Memory B cell (primary cell): ENCODE results near the gene LMO4.

ENCODE experiments used
- ATAC-seq: fragments of 150-1000 bp; cut with Tn5 transposase; 2 replicates; pipeline ENCODE4 v1.10.0; 2021; ENCODE audit warnings: low read depth, mild to moderate bottlenecking, moderate library complexity
- DNase-seq, 2 donors: peaks; one replicate each; pipeline ENCODE4 v3.0.0; 2022; ENCODE audit warnings: low spot score in 2 of 2
- H3K27ac Mint-ChIP-seq: one replicate; pipeline ENCODE4 v1.8.0; 2022; ENCODE audit warnings: mild to moderate bottlenecking, moderate library complexity, mixed read lengths
- H3K27me3 Mint-ChIP-seq: one replicate; pipeline ENCODE4 v1.8.0; 2022; ENCODE audit warnings: mixed read lengths
- H3K36me3 Mint-ChIP-seq: one replicate; pipeline ENCODE4 v1.8.0; 2022; ENCODE audit warnings: mild to moderate bottlenecking, mixed read lengths
- H3K4me1 Mint-ChIP-seq: one replicate; pipeline ENCODE4 v1.8.0; 2022; ENCODE audit warnings: mixed read lengths
- H3K4me3 Mint-ChIP-seq: one replicate; pipeline ENCODE4 v1.8.0; 2022; ENCODE audit warnings: mild to moderate bottlenecking, moderate library complexity, mixed read lengths
- H3K9me3 Mint-ChIP-seq: one replicate; pipeline ENCODE4 v1.8.0; 2022; ENCODE audit warnings: mixed read lengths

LMO4 gene

GRCh38 chr1:87359586-87359985, 30.9 kb downstream of the LMO4 start:
- Mint-ChIP-seq H3K36me3 (peaks cover 10% of the 10 kb centered on the region), H3K27ac (no peak overlapping the region), H3K27me3 (no peaks in the 10 kb centered on the region), H3K4me1 (no peaks in the 10 kb centered on the region), H3K9me3 (no peaks in the 10 kb centered on the region), H3K4me3 (no peak overlapping the region)
- ATAC-seq, result no peak
- no peak for DNase-seq

DNA sequence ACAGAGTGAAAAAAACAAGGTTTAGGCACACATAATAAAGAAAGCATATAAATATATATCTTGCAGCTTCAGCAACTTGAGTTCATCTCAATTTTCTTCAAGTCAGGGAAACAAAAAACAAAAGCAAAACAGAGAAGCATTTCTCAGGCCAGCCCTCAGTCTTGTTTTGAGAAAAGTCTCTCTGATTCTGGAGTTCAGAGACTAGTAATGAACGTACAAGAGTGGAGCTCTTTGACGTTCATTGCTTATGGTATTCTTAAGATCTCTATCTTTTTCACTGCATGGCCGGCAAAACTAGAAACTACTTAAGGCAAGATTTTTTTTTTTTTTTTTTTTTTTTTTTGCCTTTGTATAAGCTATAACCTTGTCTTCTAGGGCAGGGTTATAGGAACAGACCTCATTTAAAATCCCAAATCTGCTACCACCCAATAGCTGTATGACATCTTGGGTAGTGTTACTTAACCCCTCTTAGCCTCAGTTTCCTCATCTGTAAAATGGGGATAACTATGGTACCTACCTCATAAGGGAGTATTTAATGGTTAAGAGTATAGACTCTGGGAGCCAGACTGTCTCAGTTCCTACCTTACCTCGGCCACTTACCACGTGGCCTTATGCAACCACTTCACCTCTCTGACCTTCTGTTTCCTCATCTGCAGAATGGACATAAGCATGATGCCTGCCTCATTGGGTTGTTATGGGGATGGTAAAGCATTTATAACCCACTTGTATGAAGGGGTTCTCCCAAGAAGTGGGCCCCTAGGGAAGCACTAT, 33.6 kb downstream of the LMO4 start:
- Mint-ChIP-seq H3K36me3 (peaks cover 13% of the 10 kb centered on the region), H3K27me3 (no peaks in the 10 kb centered on the region), H3K27ac (no peak overlapping the region), H3K4me3 (no peak overlapping the region), H3K4me1 (no peaks in the 10 kb centered on the region), H3K9me3 (no peaks in the 10 kb centered on the region)
- DNase-seq (no peak), ATAC-seq (no peak)

DNA sequence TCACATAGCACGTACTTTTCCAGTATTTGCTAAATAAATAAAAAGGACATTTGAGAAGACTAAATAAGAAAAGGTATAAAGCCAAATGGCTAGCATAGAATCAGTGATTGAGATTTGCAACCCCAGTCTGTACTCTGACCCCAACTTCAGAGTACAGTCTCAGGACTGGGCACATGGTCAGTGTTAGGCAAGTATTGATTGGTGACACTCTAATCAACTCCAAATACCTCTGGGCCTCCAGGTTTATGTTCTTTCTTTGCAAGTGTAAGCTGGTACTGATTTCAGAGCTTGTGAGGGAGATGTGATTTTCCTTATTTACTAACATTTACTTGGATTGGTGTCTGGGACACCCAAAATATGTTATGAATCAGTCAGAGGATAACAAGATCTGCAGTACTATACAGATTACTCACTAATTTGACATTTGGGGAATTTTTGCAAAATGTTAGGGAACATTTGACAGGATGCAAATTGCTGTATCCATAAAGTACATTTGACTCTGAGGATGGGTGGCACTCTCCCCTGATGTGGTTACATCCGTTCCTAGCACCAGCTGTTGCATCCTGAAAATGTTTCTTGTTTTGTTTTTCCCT, 34.2 kb downstream of the LMO4 start:
- Mint-ChIP-seq H3K36me3 (peaks cover 13% of the 10 kb centered on the region), H3K27ac (no peak overlapping the region), H3K4me1 (no peaks in the 10 kb centered on the region), H3K27me3 (no peaks in the 10 kb centered on the region), H3K4me3 (no peak overlapping the region), H3K9me3 (no peaks in the 10 kb centered on the region)
- ATAC-seq (no peak), DNase-seq (no peak)

GRCh38 chr1:87367549-87367948, 38.9 kb downstream of the LMO4 start:
- Mint-ChIP-seq H3K36me3 (peaks cover 14% of the 10 kb centered on the region), H3K27me3 (no peaks in the 10 kb centered on the region), H3K27ac (peak overlapping the region; percentile 7), H3K9me3 (peaks cover 3% of the 10 kb centered on the region), H3K4me1 (no peaks in the 10 kb centered on the region), H3K4me3 (no peak overlapping the region)
- DNase-seq (no peak), ATAC-seq (no peak)

- DNase-seq, result no peak
- Mint-ChIP-seq H3K27ac (no peak overlapping the region), H3K4me1 (no peaks in the 10 kb centered on the region), H3K9me3 (peaks cover 3% of the 10 kb centered on the region), H3K4me3 (no peak overlapping the region), H3K27me3 (no peaks in the 10 kb centered on the region), H3K36me3 (peaks cover 14% of the 10 kb centered on the region)
- no peak for ATAC-seq
Measured at GRCh38 chr1:87368907-87369306, 40.2 kb downstream of the LMO4 start.

DNA sequence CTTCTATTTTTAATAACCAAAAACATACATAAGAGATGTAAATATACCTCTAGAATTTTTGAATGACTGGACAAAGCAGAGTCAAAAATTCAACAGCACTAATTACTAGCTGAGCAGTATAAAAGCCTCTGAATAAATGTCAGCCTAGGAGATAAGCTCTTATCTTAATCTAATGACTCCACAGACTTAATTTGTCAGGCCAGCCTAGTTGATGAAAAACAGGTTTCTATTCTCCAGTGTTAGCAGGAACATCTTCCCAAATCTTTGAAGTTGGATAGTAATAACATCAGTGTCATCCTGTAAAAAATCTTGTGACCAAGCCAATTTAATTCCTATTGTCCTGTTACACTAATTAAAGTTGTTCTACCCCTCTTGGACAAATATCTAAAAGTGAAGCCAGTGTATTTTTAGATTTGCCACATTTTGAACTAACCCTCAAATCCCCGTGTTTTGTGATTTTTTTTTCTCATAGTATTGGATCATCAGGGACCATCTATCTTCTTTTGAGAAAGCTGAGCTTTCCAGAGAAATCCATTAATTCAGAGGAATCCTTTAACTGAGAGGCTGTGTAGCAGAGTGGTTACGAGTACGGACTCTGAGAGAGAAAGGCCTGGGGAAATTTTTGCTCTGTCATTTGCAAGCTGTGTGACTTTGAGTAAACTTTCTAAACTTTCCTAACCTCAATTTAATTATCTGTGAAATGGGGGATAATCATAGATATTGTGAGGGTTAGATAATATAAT, 41.2 kb downstream of the LMO4 start:
- H3K4me3 Mint-ChIP-seq, result no peak overlapping the region
- ATAC-seq, result no peak
- no peaks in the 10 kb centered on the region for H3K27me3 Mint-ChIP-seq
- no peaks in the 10 kb centered on the region for H3K4me1 Mint-ChIP-seq
- peaks cover 14% of the 10 kb centered on the region for H3K36me3 Mint-ChIP-seq
- no peak overlapping the region for H3K27ac Mint-ChIP-seq
- DNase-seq, result no peak
- H3K9me3 Mint-ChIP-seq, result peaks cover 3% of the 10 kb centered on the region

DNA sequence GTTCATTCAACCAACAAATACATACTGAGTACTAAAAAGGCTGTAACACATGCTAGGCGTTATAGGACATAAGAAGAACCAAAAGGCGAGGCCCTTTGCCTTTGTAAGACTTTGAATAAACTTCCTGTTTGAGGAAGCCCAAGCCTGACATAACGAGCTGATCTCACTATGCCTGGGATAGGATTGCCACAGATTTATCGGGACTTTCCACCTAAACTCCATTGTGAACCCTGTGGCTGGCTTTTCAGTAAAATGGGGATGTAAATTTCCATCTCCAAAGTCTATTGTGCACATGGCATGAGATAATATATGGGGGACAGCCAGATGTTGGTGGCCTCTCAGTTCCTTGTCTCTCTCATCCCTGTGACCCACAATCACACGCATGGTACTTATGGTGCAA, 41.9 kb downstream of the LMO4 start:
- ATAC-seq (no peak), DNase-seq (no peak)
- Mint-ChIP-seq H3K4me1 (no peaks in the 10 kb centered on the region), H3K27ac (no peak overlapping the region), H3K4me3 (no peak overlapping the region), H3K27me3 (no peaks in the 10 kb centered on the region), H3K9me3 (peaks cover 3% of the 10 kb centered on the region), H3K36me3 (peaks cover 14% of the 10 kb centered on the region)

DNA sequence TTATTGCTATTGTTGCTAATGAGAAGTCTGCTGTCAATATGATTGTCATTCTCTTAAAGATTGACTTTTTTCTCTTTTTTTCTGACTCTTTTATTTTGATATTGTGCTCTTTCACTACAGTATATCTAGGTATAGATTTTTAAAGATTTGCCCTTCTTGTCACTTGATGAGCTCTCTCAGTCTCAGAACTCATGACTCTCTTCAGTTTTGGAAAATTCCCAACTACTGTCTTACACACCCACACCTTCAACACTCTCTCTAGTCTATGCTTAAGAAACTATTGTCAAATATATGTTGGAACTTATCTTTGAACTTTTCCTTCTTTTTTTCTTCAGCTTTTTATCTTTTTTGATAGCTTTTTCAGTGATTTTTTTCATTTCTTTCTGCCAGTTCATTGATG, 50.6 kb downstream of the LMO4 start:
- H3K27ac Mint-ChIP-seq, result no peak overlapping the region
- H3K36me3 Mint-ChIP-seq, result peaks cover 26% of the 10 kb centered on the region
- DNase-seq, result no peak
- no peaks in the 10 kb centered on the region for H3K27me3 Mint-ChIP-seq
- ATAC-seq, result no peak
- H3K4me1 Mint-ChIP-seq, result peaks cover 2% of the 10 kb centered on the region
- no peak overlapping the region for H3K4me3 Mint-ChIP-seq
- H3K9me3 Mint-ChIP-seq, result peaks cover 17% of the 10 kb centered on the region

DNA sequence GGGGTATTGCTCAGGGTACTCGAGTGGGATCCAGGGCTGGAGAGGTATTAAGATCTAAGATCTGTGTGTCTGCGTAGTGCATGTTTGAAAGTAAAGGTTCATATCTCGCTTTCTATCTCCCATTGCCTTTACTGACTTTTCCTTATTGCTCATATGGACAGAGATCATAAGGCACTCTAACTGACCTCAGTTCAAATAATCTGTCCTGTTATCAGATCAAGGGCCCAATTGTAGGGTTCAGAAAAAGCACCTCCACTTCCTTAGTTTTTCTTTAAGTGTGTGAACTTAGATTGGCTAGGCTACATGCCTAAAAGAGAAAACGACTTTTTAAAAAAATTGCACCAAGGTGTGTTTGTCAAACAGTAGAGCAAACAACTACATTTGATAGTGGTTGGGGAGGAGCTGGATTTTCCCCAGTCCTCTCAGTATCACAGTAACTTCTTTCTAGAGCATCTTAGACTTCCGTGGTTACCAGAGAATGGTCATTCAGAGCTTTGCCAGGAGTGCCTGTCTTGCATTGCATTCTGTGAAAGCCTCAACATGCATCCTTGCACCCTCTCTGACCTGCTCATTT, 57.6 kb downstream of the LMO4 start:
- no peak for DNase-seq
- no peak overlapping the region for H3K27ac Mint-ChIP-seq
- no peaks in the 10 kb centered on the region for H3K9me3 Mint-ChIP-seq
- H3K4me1 Mint-ChIP-seq, result peaks cover 2% of the 10 kb centered on the region
- peaks cover 4% of the 10 kb centered on the region for H3K36me3 Mint-ChIP-seq
- no peak for ATAC-seq
- H3K4me3 Mint-ChIP-seq, result no peak overlapping the region
- H3K27me3 Mint-ChIP-seq, result no peaks in the 10 kb centered on the region

DNA sequence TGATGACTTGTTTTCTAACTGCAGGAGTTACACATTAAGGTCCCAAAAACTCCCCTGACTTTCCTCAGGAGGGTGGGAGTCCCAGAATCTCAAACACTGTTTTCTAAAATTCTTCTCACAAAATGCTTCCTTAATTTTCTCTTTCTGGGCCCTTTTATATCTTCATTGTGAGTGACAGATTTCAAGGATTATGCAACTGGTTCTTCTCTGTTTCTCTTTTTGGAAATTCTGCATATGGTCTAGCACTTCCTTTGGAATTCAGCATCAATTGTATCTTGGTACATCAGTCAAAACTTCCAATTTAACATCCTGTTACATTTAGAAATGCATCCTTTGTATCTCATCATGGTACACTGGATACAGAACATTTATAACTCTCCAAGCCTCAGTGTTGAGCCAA, 59.7 kb downstream of the LMO4 start:
- Mint-ChIP-seq H3K4me1 (peaks cover 3% of the 10 kb centered on the region), H3K27me3 (no peaks in the 10 kb centered on the region), H3K27ac (no peak overlapping the region), H3K9me3 (no peaks in the 10 kb centered on the region), H3K36me3 (peaks cover 4% of the 10 kb centered on the region), H3K4me3 (no peak overlapping the region)
- DNase-seq (no peak), ATAC-seq (no peak)

DNA sequence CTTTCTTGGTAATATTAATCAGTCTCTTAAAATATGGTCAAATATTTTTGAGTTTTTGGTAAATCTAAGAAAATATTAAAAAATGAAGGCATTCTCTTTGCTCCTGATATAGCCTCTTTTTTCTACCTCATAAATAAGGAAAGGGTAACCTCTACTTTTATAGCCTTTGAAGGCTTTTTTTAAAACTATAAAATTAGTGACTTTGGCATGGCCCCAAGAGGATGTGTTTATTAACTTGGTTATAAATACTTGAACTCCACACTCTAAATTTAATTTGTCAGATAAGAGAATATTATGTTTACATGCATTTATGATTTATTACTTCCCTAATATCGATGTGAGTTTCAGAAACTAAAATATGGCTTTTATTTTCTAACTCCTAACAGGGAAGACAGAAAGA, 60.3 kb downstream of the LMO4 start:
- ATAC-seq, result no peak
- no peaks in the 10 kb centered on the region for H3K9me3 Mint-ChIP-seq
- DNase-seq, result no peak
- no peak overlapping the region for H3K4me3 Mint-ChIP-seq
- H3K4me1 Mint-ChIP-seq, result peaks cover 6% of the 10 kb centered on the region
- H3K27ac Mint-ChIP-seq, result no peak overlapping the region
- no peaks in the 10 kb centered on the region for H3K27me3 Mint-ChIP-seq
- H3K36me3 Mint-ChIP-seq, result peaks cover 2% of the 10 kb centered on the region

- H3K27ac Mint-ChIP-seq, result no peak overlapping the region
- no peak overlapping the region for H3K4me3 Mint-ChIP-seq
- no peaks in the 10 kb centered on the region for H3K9me3 Mint-ChIP-seq
- no peak for DNase-seq
- peaks cover 2% of the 10 kb centered on the region for H3K36me3 Mint-ChIP-seq
- no peaks in the 10 kb centered on the region for H3K27me3 Mint-ChIP-seq
- H3K4me1 Mint-ChIP-seq, result peaks cover 7% of the 10 kb centered on the region
- no peak for ATAC-seq
Measured at GRCh38 chr1:87389546-87389945, 60.9 kb downstream of the LMO4 start.

- peaks cover 2% of the 10 kb centered on the region for H3K36me3 Mint-ChIP-seq
- DNase-seq, result no peak
- H3K4me1 Mint-ChIP-seq, result peaks cover 12% of the 10 kb centered on the region
- H3K9me3 Mint-ChIP-seq, result no peaks in the 10 kb centered on the region
- no peaks in the 10 kb centered on the region for H3K27me3 Mint-ChIP-seq
- no peak overlapping the region for H3K27ac Mint-ChIP-seq
- no peak for ATAC-seq
- H3K4me3 Mint-ChIP-seq, result no peak overlapping the region
Measured at GRCh38 chr1:87392248-87393192, 63.8 kb downstream of the LMO4 start.
